HG02759 (cell line): ENCODE data around the gene DDIT4.
A peak's percentile ranks its signal among the peaks of the same experiment; 100 is the strongest.
"Not testable (repeated sequence)": the region's sequence is repeated elsewhere in the genome, so short reads cannot be mapped to it uniquely, and the experiment has no call there.

Experiments
- ATAC-seq: cut with Tn5 transposase; IDR thresholded peaks from one replicate; pipeline ENCODE4 v1.9.1; 2021; ENCODE audit warnings: mild to moderate bottlenecking, moderate library complexity; ENCODE audit not compliant: unreplicated experiment

The DDIT4 gene

GRCh38 chr10:72285972-72286521 is 12.3 kb downstream of the DDIT4 start:
- ATAC-seq, result no peak

- ATAC-seq, result no peak
Measured at GRCh38 chr10:72291019-72291532, 17.4 kb downstream of the DDIT4 start.

- ATAC-seq, result no peak
Measured at GRCh38 chr10:72292223-72292691, 18.5 kb downstream of the DDIT4 start.

GRCh38 chr10:72295330-72295910 is 21.7 kb downstream of the DDIT4 start:
- ATAC-seq, result no peak

GRCh38 chr10:72296829-72297280 is 23.1 kb downstream of the DDIT4 start:
- not testable (repeated sequence) for ATAC-seq

- ATAC-seq, result peak; percentile 55
Measured at GRCh38 chr10:72297281-72297804, 23.6 kb downstream of the DDIT4 start.

GRCh38 chr10:72297805-72298591 is 24.3 kb downstream of the DDIT4 start:
- ATAC-seq, result peak; percentile 79

GRCh38 chr10:72298592-72299519 is 25.1 kb downstream of the DDIT4 start:
- no peak for ATAC-seq

GRCh38 chr10:72303424-72304128 is 29.9 kb downstream of the DDIT4 start:
- ATAC-seq, result no peak

GRCh38 chr10:72306215-72306760 is 32.6 kb downstream of the DDIT4 start:
- ATAC-seq, result no peak

GRCh38 chr10:72307711-72308110 is 34.0 kb downstream of the DDIT4 start:
- ATAC-seq, result not testable (repeated sequence)

- no peak for ATAC-seq
Measured at GRCh38 chr10:72308320-72308987, 34.7 kb downstream of the DDIT4 start.

GRCh38 chr10:72309290-72310240 is 35.8 kb downstream of the DDIT4 start:
- no peak for ATAC-seq

- no peak for ATAC-seq
Measured at GRCh38 chr10:72310241-72310633, 36.5 kb downstream of the DDIT4 start.

- no peak for ATAC-seq
Measured at GRCh38 chr10:72310636-72311035, 36.9 kb downstream of the DDIT4 start.

- ATAC-seq, result no peak
Measured at GRCh38 chr10:72311667-72312066, 37.9 kb downstream of the DDIT4 start.

GRCh38 chr10:72312865-72313391 is 39.2 kb downstream of the DDIT4 start:
- no peak for ATAC-seq

GRCh38 chr10:72314263-72314662 is 40.5 kb downstream of the DDIT4 start:
- ATAC-seq, result no peak
